Measurements from ENCODE around the gene CNPPD1.
"Not testable (repeated sequence)": the region's sequence is repeated elsewhere in the genome, so short reads cannot be mapped to it uniquely, and the experiment has no call there.

CNPPD1 gene

DNA sequence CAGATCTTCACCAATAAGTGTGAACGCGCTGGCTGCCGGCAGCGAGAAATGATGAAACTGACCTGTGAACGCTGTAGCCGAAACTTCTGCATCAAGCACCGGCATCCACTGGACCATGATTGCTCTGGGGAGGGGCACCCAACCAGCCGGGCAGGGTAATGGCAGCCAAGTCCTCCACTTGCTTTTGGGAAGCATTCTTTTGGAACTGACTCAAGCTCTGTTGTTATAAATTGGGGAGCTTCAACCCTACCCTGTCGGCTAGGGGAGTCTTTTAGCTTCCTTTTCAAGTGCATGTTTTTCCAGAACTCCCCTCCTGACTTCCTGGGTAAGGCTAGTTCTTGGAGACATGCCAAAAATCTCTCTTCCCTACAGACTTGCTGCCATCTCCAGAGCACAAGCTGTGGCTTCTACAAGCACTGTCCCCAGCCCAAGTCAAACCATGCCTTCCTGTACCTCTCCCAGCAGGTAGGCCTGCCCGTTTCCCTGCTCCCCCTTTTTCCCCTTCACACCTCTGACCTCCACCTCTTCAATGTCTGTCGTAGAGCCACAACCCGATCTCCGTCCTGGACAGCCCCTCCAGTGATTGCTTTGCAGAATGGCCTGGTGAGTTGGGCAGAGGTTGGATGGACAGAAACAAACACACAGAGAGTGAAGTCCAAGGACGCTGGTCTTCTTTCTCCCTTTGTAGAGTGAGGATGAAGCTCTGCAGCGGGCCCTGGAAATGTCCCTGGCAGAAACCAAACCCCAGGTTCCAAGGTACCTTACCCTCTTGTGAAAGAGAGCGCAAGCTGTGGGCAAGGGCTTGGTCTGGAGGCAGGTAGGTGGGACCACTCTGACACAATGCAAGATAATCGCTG is 31.4 kb upstream of the CNPPD1 start:
- peak; percentile 51 for DNase-seq (ENCODE audit: low spot score)

DNA sequence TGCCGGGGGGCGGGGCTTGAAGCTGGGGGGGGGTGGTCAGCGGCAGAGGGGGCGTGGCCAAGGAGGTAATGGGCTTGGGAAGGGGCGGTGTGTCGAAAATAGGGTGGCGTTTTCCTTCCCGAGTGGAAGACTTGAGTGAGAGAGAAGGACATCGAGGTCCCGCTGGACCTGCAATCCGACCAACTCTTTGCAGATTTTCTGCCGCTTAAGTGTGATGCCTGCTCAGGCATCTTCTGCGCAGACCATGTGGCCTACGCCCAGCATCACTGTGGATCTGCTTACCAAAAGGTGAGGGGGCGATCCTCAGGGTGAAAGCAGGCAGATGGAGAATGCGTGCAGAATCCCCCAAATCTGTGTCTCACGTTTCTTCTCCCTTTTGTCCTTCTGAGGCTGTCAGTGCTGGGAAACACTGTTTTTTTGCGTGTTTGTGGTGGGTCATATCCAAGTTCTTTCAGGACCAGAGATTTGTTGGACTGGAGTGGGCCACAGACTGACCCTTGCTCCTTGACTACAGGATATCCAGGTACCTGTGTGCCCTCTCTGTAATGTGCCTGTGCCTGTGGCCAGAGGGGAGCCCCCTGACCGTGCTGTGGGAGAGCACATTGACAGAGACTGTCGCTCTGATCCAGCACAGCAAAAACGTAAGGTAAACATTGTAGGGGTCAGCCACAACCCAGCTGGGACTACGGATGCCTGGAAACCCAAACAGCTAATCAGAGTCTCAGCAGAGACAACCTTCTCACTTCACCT is 30.6 kb upstream of the CNPPD1 start:
- DNase-seq (ENCODE audit: low spot score) = peak; percentile 26

DNA sequence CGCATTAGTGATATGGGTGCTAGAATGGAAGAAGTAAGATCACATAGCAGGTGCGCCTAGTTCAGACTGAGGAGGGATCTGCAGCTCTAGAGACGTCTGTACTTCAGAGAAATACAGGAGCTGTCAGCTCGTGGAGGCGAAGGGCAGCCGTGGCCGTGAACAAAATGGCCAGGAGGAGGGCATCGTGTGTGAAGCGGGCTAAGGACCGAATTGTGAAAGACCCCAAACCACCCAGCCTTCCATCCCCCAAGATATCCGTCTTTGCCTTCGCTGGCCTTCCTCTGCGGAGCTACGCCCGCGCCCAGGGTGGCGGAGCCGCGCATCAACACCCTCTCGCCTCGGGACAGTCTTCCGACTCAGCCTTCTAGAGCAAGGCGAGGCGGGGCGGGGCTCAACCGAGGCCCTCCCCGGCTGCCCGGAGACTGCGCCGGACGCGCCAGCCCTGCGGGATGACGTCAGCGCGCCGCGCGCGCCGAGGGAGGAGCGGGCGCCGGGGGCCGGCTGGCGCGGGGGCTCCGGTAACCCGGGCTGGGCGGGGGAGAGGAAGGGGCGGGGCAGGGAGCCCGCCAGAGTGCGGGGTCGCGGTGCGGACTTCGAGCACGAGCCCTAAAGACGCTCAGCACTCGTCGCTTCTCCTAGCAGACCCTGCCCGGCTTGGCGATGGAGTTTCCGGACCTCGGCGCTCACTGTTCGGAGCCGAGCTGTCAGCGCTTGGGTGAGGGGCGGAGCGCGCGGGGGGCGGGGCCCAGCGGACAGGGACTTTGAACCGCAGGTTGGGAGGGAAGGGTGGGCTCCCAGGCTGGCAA is 29.8 kb upstream of the CNPPD1 start, which contains the start of gene ZFAND2B:
Gene ZFAND2B, plus strand, starts transcription at position 455 of the 806 bp plus-strand sequence. Its CDS starts 206 bp downstream, at position 661.
- peak; percentile 93 for DNase-seq (ENCODE audit: low spot score)

DNA sequence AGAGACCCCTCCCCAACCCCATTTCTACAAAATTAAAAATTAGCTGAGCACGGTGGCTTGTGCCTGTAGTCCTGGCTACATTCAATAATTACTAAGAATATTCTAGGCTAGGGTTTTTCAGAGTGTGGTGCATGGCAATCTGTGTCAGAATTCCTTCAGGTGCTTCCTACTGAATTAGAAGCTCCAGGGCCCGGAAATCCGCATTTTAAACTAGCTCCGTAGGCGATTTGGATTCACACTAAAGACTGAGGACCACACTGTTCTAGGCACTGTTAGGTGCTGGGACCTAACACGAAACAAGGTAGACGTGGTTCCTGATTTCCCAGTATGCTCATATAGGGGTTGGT is 29.2 kb upstream of the CNPPD1 start:
- no peak for DNase-seq (ENCODE audit: low spot score)

DNA sequence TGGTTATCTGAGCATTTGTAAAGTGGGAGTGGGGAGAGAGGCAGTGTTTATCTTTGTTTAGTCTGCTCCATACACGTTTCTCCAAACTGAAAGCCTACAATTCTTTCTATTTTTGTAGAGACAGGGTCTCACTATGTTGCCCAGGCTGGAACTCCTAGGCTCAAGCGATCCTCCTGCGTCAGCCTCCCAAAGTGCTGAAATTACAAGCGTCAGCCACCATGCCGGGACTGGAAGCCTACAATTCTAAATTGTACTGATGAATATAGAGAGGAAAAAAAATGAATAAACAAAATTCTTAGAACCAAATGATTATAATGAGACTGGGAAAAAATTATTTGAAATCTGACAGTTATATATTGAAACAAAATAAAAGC is 28.4 kb upstream of the CNPPD1 start:
- no peak for DNase-seq (ENCODE audit: low spot score)

DNA sequence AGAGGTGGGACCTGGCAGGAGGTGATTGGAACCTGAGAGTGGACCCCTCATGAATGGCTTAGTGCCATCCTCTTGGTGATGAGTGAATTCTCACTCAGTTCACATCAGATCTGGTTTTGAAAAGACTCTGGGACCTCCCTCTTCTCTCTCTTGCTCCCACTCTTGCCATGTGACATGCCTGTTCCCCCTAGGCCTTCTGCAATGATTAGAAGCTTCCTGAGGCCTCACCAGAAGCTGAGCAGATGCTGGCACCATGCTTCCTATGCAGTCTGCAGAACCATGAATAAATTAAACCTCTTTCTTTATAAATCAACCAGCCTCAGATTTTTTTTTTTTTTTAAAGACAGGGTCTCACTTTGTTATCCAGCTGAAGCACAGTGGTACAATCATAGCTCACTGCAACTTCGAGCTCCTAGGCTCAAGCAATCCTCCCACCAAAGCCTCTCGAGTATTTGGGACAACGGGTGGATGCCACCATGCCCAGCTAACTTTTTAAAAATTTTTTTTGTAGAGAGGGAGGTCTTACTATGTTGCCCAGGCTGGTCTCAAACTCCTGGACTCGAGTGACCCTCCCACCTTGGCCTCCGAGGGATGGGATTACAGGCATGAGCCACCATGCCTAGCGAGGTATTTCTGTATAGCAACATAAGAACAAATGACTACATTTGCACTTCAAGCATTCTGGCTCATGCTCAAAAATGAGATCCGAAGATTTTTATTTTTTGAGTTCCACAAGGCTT is 27.9 kb upstream of the CNPPD1 start:
- no peak for DNase-seq (ENCODE audit: low spot score)

DNA sequence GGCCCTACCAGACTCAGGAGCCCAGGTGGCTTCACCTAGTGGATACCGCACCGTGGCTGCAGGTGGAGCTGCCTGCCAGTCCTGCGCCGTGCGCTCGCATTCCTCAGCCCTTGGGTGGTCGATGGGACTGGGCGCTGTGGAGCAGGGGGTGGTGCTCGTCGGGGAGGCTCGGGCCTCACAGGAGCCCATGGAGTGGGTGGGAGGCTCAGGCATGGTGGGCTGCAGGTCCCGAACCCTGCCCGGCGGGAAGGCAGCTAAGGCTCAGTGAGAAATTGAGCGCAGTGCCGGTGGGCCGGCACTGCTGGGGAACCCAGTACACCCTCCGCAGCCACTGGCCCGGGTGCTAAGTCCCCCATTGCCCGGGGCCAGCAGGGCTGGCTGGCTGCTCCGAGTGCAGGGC is 24.6 kb upstream of the CNPPD1 start:
- DNase-seq (ENCODE audit: low spot score) = not testable (repeated sequence)

DNA sequence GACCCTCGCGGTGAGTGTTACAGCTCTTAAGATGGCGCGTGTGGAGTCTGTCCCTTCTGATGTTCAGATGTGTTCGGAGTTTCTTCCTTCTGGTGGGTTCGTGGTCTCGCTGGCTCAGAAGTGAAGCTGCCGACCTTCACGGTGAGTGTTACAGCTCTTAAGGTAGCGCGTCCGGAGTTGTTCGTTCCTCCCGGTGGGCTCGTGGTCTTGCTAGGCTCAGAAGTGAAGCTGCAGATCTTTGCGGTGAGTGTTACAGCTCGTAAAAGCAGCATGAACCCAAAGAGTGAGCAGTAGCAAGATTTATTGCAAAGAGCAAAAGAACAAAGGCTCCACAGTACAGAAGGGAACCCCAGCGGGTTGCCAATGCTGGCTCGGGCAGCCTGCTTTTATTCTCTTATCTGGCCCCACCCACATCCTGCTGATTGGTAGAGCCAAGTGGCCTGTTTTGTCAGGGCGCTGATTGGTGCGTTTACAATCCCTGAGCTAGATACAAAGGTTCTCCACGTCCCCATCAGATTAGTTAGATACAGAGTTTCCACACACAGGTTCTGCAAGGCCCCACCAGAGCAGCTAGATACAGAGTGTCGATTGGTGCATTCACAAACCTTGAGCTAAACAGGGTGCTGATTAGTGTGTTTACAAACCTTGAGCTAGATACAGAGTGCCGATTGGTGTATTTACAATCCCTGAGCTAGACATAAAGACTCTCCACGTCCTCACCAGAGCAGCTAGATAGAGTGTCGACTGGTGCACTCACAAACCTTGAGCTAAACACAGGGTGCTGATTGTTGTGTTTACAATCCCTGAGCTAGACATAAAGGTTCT is 24.0 kb upstream of the CNPPD1 start:
- DNase-seq (ENCODE audit: low spot score) = not testable (repeated sequence)

DNA sequence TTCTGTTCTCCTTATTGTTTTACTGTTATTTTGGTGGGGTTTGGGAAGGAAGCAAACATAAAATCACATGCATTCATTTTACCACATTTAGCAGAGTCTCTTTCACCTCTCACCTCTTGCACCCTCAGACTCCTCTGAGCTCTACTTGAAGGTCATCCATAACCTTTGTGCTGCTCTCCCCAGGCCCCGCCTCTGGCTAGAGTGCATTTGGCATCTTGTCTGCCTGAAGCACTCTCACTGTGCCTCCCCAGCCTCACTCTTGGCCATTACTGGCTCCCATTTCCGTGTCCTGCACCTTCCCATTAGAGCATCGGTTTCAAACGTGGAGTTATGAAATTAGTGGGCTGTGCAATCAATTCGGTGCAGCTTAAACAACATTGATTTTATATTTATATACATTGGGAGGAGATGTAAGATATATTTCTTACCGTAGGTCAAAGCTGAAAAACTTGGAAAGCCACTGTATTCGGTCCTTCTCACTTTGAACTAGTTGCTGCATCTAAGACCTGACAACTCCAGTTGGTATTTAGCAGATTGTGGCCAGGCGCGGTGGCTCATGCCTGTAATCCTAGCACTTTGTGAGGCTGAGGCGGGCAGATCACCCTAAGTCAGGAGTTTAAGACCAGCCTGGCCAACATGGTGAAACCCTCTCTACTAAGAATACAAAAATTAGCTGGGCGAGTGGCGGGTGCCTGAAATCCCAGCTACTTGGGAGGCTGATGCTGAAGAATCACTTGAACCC is 22.9 kb upstream of the CNPPD1 start:
- no peak for DNase-seq (ENCODE audit: low spot score)

DNA sequence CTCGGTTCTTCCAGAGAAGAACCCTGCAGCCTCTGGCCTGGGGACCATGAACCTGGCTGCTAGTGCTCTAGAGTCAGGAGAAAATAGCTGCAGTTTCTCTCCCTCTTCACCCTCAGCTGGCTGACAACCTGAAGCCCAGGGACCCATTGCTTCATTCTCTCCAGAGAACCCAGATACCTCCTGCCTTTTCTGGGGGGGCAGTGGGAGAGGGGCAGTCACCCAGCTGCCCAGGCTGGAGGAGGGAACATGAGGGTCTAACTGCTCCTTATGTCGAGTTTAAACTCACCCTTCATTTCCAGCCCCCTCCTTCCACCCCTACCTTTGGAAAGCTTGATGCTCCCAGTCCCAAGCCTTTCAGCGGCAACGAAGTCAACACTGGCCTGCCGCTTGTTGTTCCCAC is 22.2 kb upstream of the CNPPD1 start:
- no peak for DNase-seq (ENCODE audit: low spot score)

DNA sequence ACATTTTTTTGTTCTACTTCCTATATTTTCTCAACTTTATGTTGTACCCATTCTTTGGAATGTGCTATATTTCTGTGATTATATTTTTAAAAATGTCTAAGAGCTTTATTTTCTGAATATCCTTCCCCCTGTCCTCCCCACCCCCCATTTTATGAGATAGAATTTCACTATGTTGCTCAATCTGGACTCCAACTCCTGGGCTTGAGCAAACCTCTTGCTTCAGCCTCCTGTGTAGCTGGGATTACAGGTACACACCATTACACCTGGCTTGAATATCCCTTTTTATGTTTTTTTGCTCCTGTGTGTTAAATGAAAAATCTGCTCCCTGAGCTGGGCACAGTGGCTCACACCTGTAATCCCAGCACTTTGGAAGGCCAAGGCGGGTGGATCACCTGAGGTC is 20.7 kb upstream of the CNPPD1 start:
- no peak for DNase-seq (ENCODE audit: low spot score)

DNA sequence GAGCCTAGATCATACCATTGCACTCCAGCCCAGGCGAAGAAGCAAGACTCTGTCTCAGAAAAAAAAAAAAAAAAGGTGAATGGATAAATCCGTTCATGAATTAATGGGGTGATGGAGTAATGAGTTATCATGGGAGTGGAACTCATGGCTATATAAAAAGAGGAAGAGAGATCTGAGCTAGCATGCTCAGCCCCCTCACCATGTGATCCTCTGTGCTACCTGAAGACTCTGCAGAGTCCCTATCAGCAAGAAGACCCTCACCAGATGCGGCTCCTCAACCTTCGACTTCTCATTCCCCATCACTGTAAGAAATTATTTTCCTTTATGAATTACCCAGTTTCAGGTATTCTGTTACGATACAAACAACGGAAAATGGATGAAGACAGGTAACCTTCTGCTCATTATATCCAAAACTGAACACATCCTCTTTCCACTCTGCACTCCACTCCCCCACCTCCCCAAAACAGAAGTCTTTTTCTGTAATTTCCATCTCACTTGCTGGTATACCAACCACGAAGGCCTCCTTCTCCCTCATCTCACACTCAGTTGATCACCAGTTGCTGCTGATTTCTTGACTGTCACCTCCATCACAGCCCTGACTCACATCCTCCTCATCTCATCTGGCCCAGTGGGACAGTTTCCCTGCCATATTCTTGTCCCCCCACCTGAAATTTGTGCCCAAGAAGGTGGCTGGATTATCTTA is 10.2 kb upstream of the CNPPD1 start:
- DNase-seq (ENCODE audit: low spot score) = no peak

DNA sequence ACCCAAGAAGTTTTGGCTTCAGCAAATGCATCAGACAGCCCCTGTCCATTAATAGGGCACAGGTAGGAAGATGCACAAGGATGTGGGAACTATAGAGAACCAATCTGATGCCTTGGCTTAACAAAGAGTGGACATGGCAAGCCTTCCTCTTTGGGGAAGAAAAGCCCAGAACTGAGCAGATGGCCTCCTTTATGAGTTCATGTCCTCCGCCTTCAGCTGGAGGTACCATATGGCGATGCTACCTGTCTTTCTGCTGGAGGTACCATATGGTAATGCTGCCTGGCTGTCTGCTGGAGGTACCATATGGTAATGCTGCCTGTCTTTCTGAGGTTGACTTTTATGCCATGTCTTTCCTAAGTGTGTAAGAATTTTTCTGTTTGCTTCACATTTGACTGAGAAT is 7.4 kb upstream of the CNPPD1 start:
- peak; percentile 96 for DNase-seq (ENCODE audit: low spot score)

DNA sequence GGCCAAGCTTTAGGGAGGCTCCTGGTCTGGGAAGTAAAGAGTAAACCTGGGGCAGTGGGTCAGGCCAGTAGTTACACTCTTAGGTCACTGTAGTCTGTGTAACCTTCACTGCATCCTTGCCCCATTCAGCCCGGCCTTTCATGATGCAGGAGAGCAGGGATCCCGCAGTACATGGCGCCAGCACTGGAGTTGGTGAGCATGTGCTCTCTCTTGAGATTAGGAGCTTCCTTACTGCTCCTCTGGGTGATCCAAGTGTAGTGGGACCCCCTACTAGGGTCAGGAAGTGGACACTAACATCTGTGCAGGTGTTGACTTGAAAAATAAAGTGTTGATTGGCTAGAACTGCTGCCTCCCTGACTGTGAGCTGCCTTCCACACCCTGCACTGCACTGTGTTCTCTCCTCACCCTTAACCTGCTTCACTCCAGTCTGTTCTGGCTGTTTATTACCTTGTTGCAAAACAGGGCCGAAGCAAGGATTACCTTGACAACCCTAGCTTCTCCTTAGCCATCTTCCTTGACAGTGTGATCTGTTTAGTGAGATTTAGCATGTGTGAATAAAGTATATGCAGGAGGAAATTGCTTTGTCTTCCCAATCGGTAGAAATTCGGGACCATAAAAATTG is 6.5 kb upstream of the CNPPD1 start:
- DNase-seq (ENCODE audit: low spot score) = no peak

DNA sequence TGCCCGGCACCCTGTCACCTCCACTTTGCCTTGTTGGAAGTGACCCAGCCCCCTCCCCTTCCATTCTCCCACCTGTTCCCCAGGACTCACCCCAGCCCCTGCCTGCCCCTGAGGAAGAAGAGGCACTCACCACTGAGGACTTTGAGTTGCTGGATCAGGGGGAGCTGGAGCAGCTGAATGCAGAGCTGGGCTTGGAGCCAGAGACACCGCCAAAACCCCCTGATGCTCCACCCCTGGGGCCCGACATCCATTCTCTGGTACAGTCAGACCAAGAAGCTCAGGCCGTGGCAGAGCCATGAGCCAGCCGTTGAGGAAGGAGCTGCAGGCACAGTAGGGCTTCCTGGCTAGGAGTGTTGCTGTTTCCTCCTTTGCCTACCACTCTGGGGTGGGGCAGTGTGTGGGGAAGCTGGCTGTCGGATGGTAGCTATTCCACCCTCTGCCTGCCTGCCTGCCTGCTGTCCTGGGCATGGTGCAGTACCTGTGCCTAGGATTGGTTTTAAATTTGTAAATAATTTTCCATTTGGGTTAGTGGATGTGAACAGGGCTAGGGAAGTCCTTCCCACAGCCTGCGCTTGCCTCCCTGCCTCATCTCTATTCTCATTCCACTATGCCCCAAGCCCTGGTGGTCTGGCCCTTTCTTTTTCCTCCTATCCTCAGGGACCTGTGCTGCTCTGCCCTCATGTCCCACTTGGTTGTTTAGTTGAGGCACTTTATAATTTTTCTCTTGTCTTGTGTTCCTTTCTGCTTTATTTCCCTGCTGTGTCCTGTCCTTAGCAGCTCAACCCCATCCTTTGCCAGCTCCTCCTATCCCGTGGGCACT is 5.8 kb upstream of the CNPPD1 start:
- DNase-seq (ENCODE audit: low spot score) = no peak

DNA sequence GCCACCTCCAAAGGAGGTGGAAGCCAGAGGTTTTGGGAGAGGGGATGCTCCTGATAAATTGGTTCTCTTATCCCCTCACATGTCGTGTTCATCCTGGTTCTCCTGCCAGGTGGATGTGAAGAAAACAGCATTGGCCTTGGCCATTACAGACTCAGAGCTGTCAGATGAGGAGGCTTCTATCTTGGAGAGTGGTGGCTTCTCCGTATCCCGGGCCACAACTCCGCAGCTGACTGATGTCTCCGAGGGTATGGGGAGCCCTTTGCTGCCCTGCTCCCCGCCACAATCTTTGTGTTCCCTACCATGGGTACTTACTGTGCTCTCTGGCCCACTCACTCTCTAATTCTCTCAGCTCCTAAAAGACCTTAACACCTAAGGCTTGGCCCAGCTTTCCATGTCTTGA is 4.8 kb upstream of the CNPPD1 start:
- DNase-seq (ENCODE audit: low spot score) = no peak

DNA sequence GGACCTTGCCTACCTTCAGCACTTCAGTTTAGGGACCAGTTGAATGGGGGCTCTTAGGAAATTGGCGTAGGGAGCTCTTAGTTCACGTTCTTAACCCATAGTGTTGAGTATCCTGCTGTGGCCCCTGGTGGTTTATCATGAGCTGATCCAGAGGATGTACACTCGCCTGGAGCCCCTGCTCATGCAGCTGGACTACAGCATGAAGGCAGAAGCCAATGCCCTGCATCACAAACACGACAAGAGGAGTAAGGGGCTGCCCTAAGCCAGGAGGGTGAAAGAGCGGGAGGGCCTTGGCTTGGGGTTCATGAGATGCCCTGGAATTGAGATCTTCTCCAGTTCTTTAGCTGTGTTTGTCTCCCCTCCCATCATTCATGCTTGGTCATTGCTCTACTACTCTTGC is 4.2 kb upstream of the CNPPD1 start:
- no peak for DNase-seq (ENCODE audit: low spot score)
